Prostate gland (tissue), 2 donors: ENCODE results near the gene FRRS1. TPM values are rescaled to one million over a fixed set of nuclear protein-coding genes. Genes with fewer than 3 reads are reported as not detected.
A peak's percentile ranks its signal among the peaks of the same experiment; 100 is the strongest.

Source experiments
- DNase-seq: peaks from one replicate; pipeline ENCODE4 v3.0.0-alpha.2; 2019; ENCODE audit warnings: low spot score
- H3K27ac ChIP-seq, 2 donors: fragments of 200-600 bp; sonication (generic); 2 replicates each; pipeline ENCODE4 v1.5.1; 2017 to 2019
- H3K27me3 ChIP-seq: fragments of 200-600 bp; sonication (generic); replicated peaks from 2 replicates; pipeline ENCODE4 v1.5.1; 2019; ENCODE audit not compliant: insufficient read depth
- H3K36me3 ChIP-seq, 2 donors: fragments of 200-600 bp; sonication (generic); 1 replicate in 1 of 2; 2 replicates in 1 of 2; pipeline versions ENCODE4 v1.5.1 to v1.8.1; 2017 to 2019
- H3K4me1 ChIP-seq: fragments of 200-600 bp; sonication (generic); replicated peaks from 2 replicates; pipeline ENCODE4 v1.5.1; 2019
- H3K4me3 ChIP-seq, 2 donors: fragments of 200-600 bp; sonication (generic); 2 replicates each; pipeline ENCODE4 v1.5.1; 2017 to 2019
- H3K9me3 ChIP-seq: fragments of 200-600 bp; sonication (generic); 2 replicates; pipeline ENCODE4 v1.5.1; 2017
- CTCF ChIP-seq, 4 experiments: fragments of 200-600 bp in 2 of 4; fragments of 450-650 bp in 2 of 4; sonication (generic) in 2 of 4; IDR thresholded peaks; 1 replicate in 3 of 4; 2 replicates in 1 of 4; pipeline ENCODE4 v1.5.1; 2016 to 2019; ENCODE audit warnings: antibody characterized with exemption in 4 of 4, mild to moderate bottlenecking in 2 of 4, moderate library complexity in 2 of 4
- POLR2A ChIP-seq: fragments of 450-650 bp; IDR thresholded peaks from one replicate; pipeline ENCODE4 v1.6.1; 2016; ENCODE audit warnings: antibody characterized with exemption, mild to moderate bottlenecking
- POLR2AphosphoS5 ChIP-seq: sonication (generic); formaldehyde crosslinking; IDR thresholded peaks from one replicate; pipeline ENCODE4 v1.6.1; 2017; ENCODE audit warnings: antibody characterized with exemption
- WGBS: methylation state at CpG from one replicate; pipeline ENCODE4 v1.1.5; 2018; 5-methylcytosine and 5-hydroxymethylcytosine counted together
- intact Hi-C: fragments of 100-400 bp; cut with DNase I; formaldehyde crosslinking; loops from one replicate; pipeline ENCODE4 v1.14.2; 2022
- total RNA-seq, 2 donors: library from RNA; depleted of rRNA; stranded (reverse); fragments of >200 nt; gene quantifications; one replicate each; pipeline ENCODE4 v1.1.0, GENCODE V29; 2016

FRRS1 gene
- total RNA-seq, 2 donors from 2014 or later: 9.5 to 16.1 TPM

GRCh38 chr1:99669376-99669775 lies 97.1 kb downstream of the FRRS1 start:
- no peak overlapping the region for H3K27ac ChIP-seq
- 78% methylated on average over 4 of the region's 4 CpGs for WGBS
- H3K36me3 ChIP-seq: no peaks in the 10 kb centered on the region
- H3K27me3 ChIP-seq: no peaks in the 10 kb centered on the region
- no peaks in the 10 kb centered on the region for H3K4me1 ChIP-seq
- no peak for TF ChIP-seq POLR2A
- no peak for TF ChIP-seq CTCF (IDR thresholded peaks at IDR 0.05)
- TF ChIP-seq POLR2AphosphoS5: no peak
- no peaks in the 10 kb centered on the region for H3K9me3 ChIP-seq
- no peak for DNase-seq
- H3K4me3 ChIP-seq: no peak overlapping the region
- intact Hi-C loops: no loop called here

- H3K36me3 ChIP-seq: no peaks in the 10 kb centered on the region
- H3K27ac ChIP-seq: no peak overlapping the region
- intact Hi-C loops: no loop called here
- DNase-seq: no peak
- WGBS: 77% methylated on average over 1 of the region's 1 CpG
- no peak for TF ChIP-seq CTCF (IDR thresholded peaks at IDR 0.05)
- no peak for TF ChIP-seq POLR2AphosphoS5
- no peak for TF ChIP-seq POLR2A
- no peak overlapping the region for H3K4me3 ChIP-seq
- H3K4me1 ChIP-seq: peaks cover 8% of the 10 kb centered on the region
- no peaks in the 10 kb centered on the region for H3K27me3 ChIP-seq
- no peaks in the 10 kb centered on the region for H3K9me3 ChIP-seq
These were observed 101.2 kb downstream of the FRRS1 start for GRCh38 chr1:99665212-99665611.

GRCh38 chr1:99663501-99663900 lies 102.9 kb downstream of the FRRS1 start:
- Histone ChIP-seq H3K27ac (peak overlapping the region in 1 of 2 donors; percentile 41), H3K36me3 (no peaks in the 10 kb centered on the region), H3K4me1 (peaks cover 8% of the 10 kb centered on the region), H3K9me3 (no peaks in the 10 kb centered on the region), H3K4me3 (no peak overlapping the region), H3K27me3 (no peaks in the 10 kb centered on the region)
- no peak for DNase-seq
- no peak for TF ChIP-seq POLR2A
- TF ChIP-seq CTCF (IDR thresholded peaks at IDR 0.05): no peak
- no peak for TF ChIP-seq POLR2AphosphoS5
- intact Hi-C loops: no loop called here
- 93% methylated on average over 2 of the region's 2 CpGs for WGBS

GRCh38 chr1:99662539-99663080 lies 103.8 kb downstream of the FRRS1 start:
- peak overlapping the region in 1 of 2 donors; percentile 41 for H3K27ac ChIP-seq

GRCh38 chr1:99661780-99662179 lies 104.7 kb downstream of the FRRS1 start:
- 72% methylated on average over 3 of the region's 3 CpGs for WGBS
- no peak for TF ChIP-seq POLR2AphosphoS5
- TF ChIP-seq CTCF (IDR thresholded peaks at IDR 0.05): no peak
- TF ChIP-seq POLR2A: no peak

More at GRCh38 chr1:99662539-99663080, 103.8 kb downstream of the FRRS1 start:
- Histone ChIP-seq H3K4me3 (no peak overlapping the region), H3K9me3 (no peaks in the 10 kb centered on the region), H3K4me1 (peaks cover 8% of the 10 kb centered on the region), H3K36me3 (no peaks in the 10 kb centered on the region), H3K27me3 (no peaks in the 10 kb centered on the region)
- WGBS: 16% methylated on average over 3 of the region's 3 CpGs
- TF ChIP-seq POLR2A (no peak), POLR2AphosphoS5 (peak; percentile 62)
- peak; percentile 51 for DNase-seq
- intact Hi-C loops: no loop called here

More at GRCh38 chr1:99661780-99662179, 104.7 kb downstream of the FRRS1 start:
- H3K4me1 ChIP-seq: peaks cover 8% of the 10 kb centered on the region
- H3K27me3 ChIP-seq: no peaks in the 10 kb centered on the region
- intact Hi-C loops: no loop called here
- H3K9me3 ChIP-seq: no peaks in the 10 kb centered on the region
- H3K27ac ChIP-seq: peak overlapping the region in 1 of 2 donors; percentile 41
- H3K36me3 ChIP-seq: no peaks in the 10 kb centered on the region
- H3K4me3 ChIP-seq: no peak overlapping the region
- no peak for DNase-seq
